Fibroblast of villous mesenchyme (primary cell): ENCODE measurements around the gene PCDHGB4. TPM values are rescaled to one million over a fixed set of nuclear protein-coding genes. Genes with fewer than 3 reads are reported as not detected.
A peak's percentile ranks its signal among the peaks of the same experiment; 100 is the strongest.
"Not testable (repeated sequence)": the region's sequence is repeated elsewhere in the genome, so short reads cannot be mapped to it uniquely, and the experiment has no call there.

Source experiments
- DNase-seq: peaks from one replicate; pipeline ENCODE4 v3.0.0-alpha.2; 2010; ENCODE audit warnings: low read depth
- H3K4me3 ChIP-seq: 2 replicates; pipeline ENCODE4 v1.5.1; 2011; ENCODE audit warnings: low read depth, mild to moderate bottlenecking, low read length
- CTCF ChIP-seq: IDR thresholded peaks from 2 replicates; pipeline ENCODE4 v1.5.1; 2012; ENCODE audit warnings: low read depth, mild to moderate bottlenecking, low read length; ENCODE audit not compliant: insufficient read depth
- total RNA-seq: library from RNA; depleted of rRNA; stranded (reverse); fragments of >200 nt; gene quantifications from 2 replicates; pipeline ENCODE4 v1.2.3, GENCODE V29; 2012

Gene PCDHGB4
- total RNA-seq, 1 donor = 13.4 TPM

GRCh38 chr5:141383345-141383744, 4.2 kb upstream of the PCDHGB4 start:
- TF ChIP-seq CTCF = no peak
- peak overlapping the region; percentile 69 for H3K4me3 ChIP-seq
- DNase-seq = no peak

- DNase-seq = no peak
- TF ChIP-seq CTCF = no peak
- H3K4me3 ChIP-seq = no peak overlapping the region
These were observed 2.8 kb upstream of the PCDHGB4 start for GRCh38 chr5:141384471-141385267.

- no peak for TF ChIP-seq CTCF
These were observed 1.2 kb downstream of the PCDHGB4 start for GRCh38 chr5:141388661-141389060.

GRCh38 chr5:141389153-141390042, 1.9 kb downstream of the PCDHGB4 start:
- TF ChIP-seq CTCF = no peak
- DNase-seq = no peak
- no peak overlapping the region for H3K4me3 ChIP-seq

More at GRCh38 chr5:141388661-141389060, 1.2 kb downstream of the PCDHGB4 start:
- no peak for DNase-seq
- no peak overlapping the region for H3K4me3 ChIP-seq

- TF ChIP-seq CTCF = peak; percentile 18
- no peak within 1 kb of the TSS for H3K4me3 ChIP-seq
- DNase-seq = peak; percentile 9
These were observed 5.1 kb downstream of the PCDHGB4 start, which contains the start of gene PCDHGA8 for GRCh38 chr5:141392429-141393198. Gene PCDHGA8, plus strand, starts transcription at chr5:141392633. Its CDS starts 181 bp downstream, at chr5:141392814.

GRCh38 chr5:141393267-141393666, 5.8 kb downstream of the PCDHGB4 start:
- no peak for TF ChIP-seq CTCF

GRCh38 chr5:141394401-141395187, 7.1 kb downstream of the PCDHGB4 start:
- not testable (repeated sequence) for H3K4me3 ChIP-seq, DNase-seq

More at GRCh38 chr5:141393267-141393666, 5.8 kb downstream of the PCDHGB4 start:
- no peak for DNase-seq
- H3K4me3 ChIP-seq = no peak overlapping the region
